Naive thymus-derived CD4-positive, alpha-beta T cell (primary cell): Measurements from ENCODE around the gene ATP23. TPM values are rescaled to one million over a fixed set of nuclear protein-coding genes. Genes with fewer than 3 reads are reported as not detected.

Experiments
- ATAC-seq: fragments of 150-1000 bp; cut with Tn5 transposase; 2 replicates; pipeline ENCODE4 v1.10.0; 2021; ENCODE audit warnings: mild to moderate bottlenecking, moderate library complexity
- CTCF ChIA-PET: fragments of 350-600 bp; sonication (Branson Sonifier 250); formaldehyde crosslinking; loops from one replicate; lab custom pipeline; 2021; ENCODE audit warnings: antibody characterized with exemption; lab: Charles Lee
- POLR2A ChIA-PET: fragments of 350-600 bp; sonication (Branson Sonifier 250); formaldehyde crosslinking; loops from one replicate; lab custom pipeline; 2021; ENCODE audit warnings: antibody characterized with exemption, inconsistent platforms; lab: Charles Lee
- DNase-seq, 9 donors: peaks; one replicate each; pipeline versions ENCODE4 v3.0.0 to v3.0.0-alpha.2; 2020 to 2022; ENCODE audit warnings: mixed read lengths in 1 of 9
- H3K27ac ChIP-seq: one replicate; pipeline ENCODE4 v1.7.0; 2013; ENCODE audit warnings: mild to moderate bottlenecking, low read depth, low read length, moderate library complexity
- H3K27me3 ChIP-seq, 2 donors: one replicate each; pipeline ENCODE4 v1.7.0; 2013; ENCODE audit warnings: low read length in 2 of 2, mild to moderate bottlenecking in 2 of 2, moderate library complexity in 2 of 2; ENCODE audit not compliant: control insufficient read depth in 2 of 2, insufficient read depth in 2 of 2
- H3K36me3 ChIP-seq, 3 experiments: 1 replicate in 2 of 3; 2 replicates in 1 of 3; pipeline ENCODE4 v1.7.0; 2013; ENCODE audit warnings: low read length in 3 of 3, mild to moderate bottlenecking in 3 of 3, moderate library complexity in 1 of 3; ENCODE audit not compliant: insufficient read depth in 3 of 3, control insufficient read depth in 2 of 3
- H3K4me1 ChIP-seq, 2 donors: one replicate each; pipeline ENCODE4 v1.7.0; 2013; ENCODE audit warnings: low read length in 2 of 2, mild to moderate bottlenecking in 2 of 2, moderate library complexity in 1 of 2; ENCODE audit not compliant: control insufficient read depth in 2 of 2, insufficient read depth in 2 of 2
- H3K4me3 ChIP-seq: 2 replicates; pipeline ENCODE4 v1.7.0; 2013; ENCODE audit warnings: mild to moderate bottlenecking, low read length
- H3K9me3 ChIP-seq, 3 experiments: 1 replicate in 2 of 3; 2 replicates in 1 of 3; pipeline ENCODE4 v1.7.0; 2013; ENCODE audit warnings: low read length in 3 of 3; ENCODE audit not compliant: control insufficient read depth in 2 of 3
- H3K27ac Mint-ChIP-seq, 9 donors: one replicate each; pipeline ENCODE4 v1.8.0; 2020 to 2022; ENCODE audit warnings: mixed read lengths in 9 of 9, mild to moderate bottlenecking in 8 of 9, moderate library complexity in 5 of 9, inconsistent platforms in 2 of 9
- H3K27me3 Mint-ChIP-seq, 5 donors: one replicate each; pipeline ENCODE4 v1.8.0; 2021 to 2022; ENCODE audit warnings: mixed read lengths in 5 of 5, mild to moderate bottlenecking in 1 of 5
- H3K36me3 Mint-ChIP-seq, 5 donors: one replicate each; pipeline ENCODE4 v1.8.0; 2020 to 2022; ENCODE audit warnings: mixed read lengths in 5 of 5, mild to moderate bottlenecking in 3 of 5, inconsistent platforms in 1 of 5
- H3K4me1 Mint-ChIP-seq, 7 donors: one replicate each; pipeline ENCODE4 v1.8.0; 2020 to 2022; ENCODE audit warnings: mixed read lengths in 7 of 7, mild to moderate bottlenecking in 3 of 7, inconsistent platforms in 1 of 7
- H3K4me3 Mint-ChIP-seq, 10 donors: one replicate each; pipeline ENCODE4 v1.8.0; 2020 to 2022; ENCODE audit warnings: mild to moderate bottlenecking in 10 of 10, mixed read lengths in 10 of 10, moderate library complexity in 6 of 10, inconsistent platforms in 2 of 10
- H3K9me3 Mint-ChIP-seq, 11 donors: one replicate each; pipeline ENCODE4 v1.8.0; 2020 to 2022; ENCODE audit warnings: mixed read lengths in 11 of 11, mild to moderate bottlenecking in 4 of 11, inconsistent platforms in 1 of 11, moderate library complexity in 1 of 11
- intact Hi-C, 2 donors: fragments of 100-400 bp; cut with micrococcal nuclease; formaldehyde crosslinking; loops; one replicate each; pipeline ENCODE4 v1.15.1; 2023
- polyA plus RNA-seq, 2 donors: library from polyadenylated mRNA; unstranded; fragments of 300-500 nt; fragmentation: Illumina TruSeq; gene quantifications; one replicate each; pipeline ENCODE4 v1.2.3, GENCODE V29; 2021
- total RNA-seq, 6 experiments: library from RNA in 5 of 6; stranded (reverse) in 5 of 6; gene quantifications; 1 replicate in 5 of 6; 2 replicates in 1 of 6; pipeline ENCODE4 v1.2.3 and lab custom pipeline; 2021 to 2026

The ATP23 gene
- total and polyA plus RNA-seq, 7 experiments from 2014 or later, result 7.2 to 31.1 (median 8.4) TPM

GRCh38 chr12:57983858-57984505, 42.6 kb downstream of the ATP23 start:
- Histone ChIP-seq H3K4me3 (no peak overlapping the region), H3K27me3 (no peaks in the 10 kb centered on the region), H3K4me1 (no peaks in the 10 kb centered on the region), H3K36me3 (no peaks in the 10 kb centered on the region), H3K27ac (no peak overlapping the region), H3K9me3 (no peaks in the 10 kb centered on the region)
- no peaks in the 10 kb centered on the region for H3K36me3 Mint-ChIP-seq
- H3K9me3 Mint-ChIP-seq, result peaks cover 0 to 11% (median 3%) of the 10 kb centered on the region in 11 donors
- H3K4me1 Mint-ChIP-seq, result no peaks in the 10 kb centered on the region
- CTCF ChIA-PET, result no interaction called here
- no peak overlapping the region for H3K27ac Mint-ChIP-seq
- intact Hi-C loops, result loop anchor here (5.0 to 10.0 kb wide), 3 partner anchors 458 to 1181 kb away; no protein-coding TSS in a partner anchor
- POLR2A ChIA-PET, result interaction anchor here (0.7 kb wide), 1 partner anchor 40 kb away, joined by 3 read pairs; no protein-coding TSS in a partner anchor
- no peak for DNase-seq
- peaks cover 3 to 24% (median 11%) of the 10 kb centered on the region in 5 donors for H3K27me3 Mint-ChIP-seq
- H3K4me3 Mint-ChIP-seq, result no peak overlapping the region
- no peak for ATAC-seq

- Histone ChIP-seq H3K27me3 (no peaks in the 10 kb centered on the region), H3K4me1 (no peaks in the 10 kb centered on the region), H3K36me3 (no peaks in the 10 kb centered on the region), H3K4me3 (no peak overlapping the region), H3K27ac (no peak overlapping the region), H3K9me3 (no peaks in the 10 kb centered on the region)
- intact Hi-C loops, result loop anchor here (5.0 to 10.0 kb wide), 3 partner anchors 458 to 1180 kb away; no protein-coding TSS in a partner anchor
- ChIA-PET POLR2A (no interaction called here), CTCF (no interaction called here)
- Mint-ChIP-seq H3K9me3 (peaks cover 0 to 5% (median 2%) of the 10 kb centered on the region in 11 donors), H3K27ac (no peak overlapping the region), H3K27me3 (peaks cover 6 to 24% (median 11%) of the 10 kb centered on the region in 5 donors), H3K4me1 (no peaks in the 10 kb centered on the region), H3K36me3 (no peaks in the 10 kb centered on the region), H3K4me3 (no peak overlapping the region)
- ATAC-seq (no peak), DNase-seq (no peak)
These were observed 43.3 kb downstream of the ATP23 start for GRCh38 chr12:57984629-57985151.

- POLR2A ChIA-PET, result no interaction called here
- intact Hi-C loops, result loop anchor here in 1 of 2 donors (10.0 kb wide), 1 partner anchor 1179 kb away; no protein-coding TSS in a partner anchor
- DNase-seq (no peak), ATAC-seq (no peak)
- Histone ChIP-seq H3K27me3 (no peaks in the 10 kb centered on the region), H3K27ac (no peak overlapping the region), H3K4me1 (no peaks in the 10 kb centered on the region), H3K36me3 (no peaks in the 10 kb centered on the region), H3K4me3 (no peak overlapping the region), H3K9me3 (no peaks in the 10 kb centered on the region)
- Mint-ChIP-seq H3K27me3 (peaks cover 5 to 17% (median 8%) of the 10 kb centered on the region in 5 donors), H3K4me1 (no peaks in the 10 kb centered on the region), H3K4me3 (no peak overlapping the region), H3K27ac (no peak overlapping the region), H3K36me3 (no peaks in the 10 kb centered on the region), H3K9me3 (no peaks in the 10 kb centered on the region)
- CTCF ChIA-PET, result no interaction called here
These were observed 44.3 kb downstream of the ATP23 start for GRCh38 chr12:57985685-57986084.

- intact Hi-C loops, result loop anchor here in 1 of 2 donors (10.0 kb wide), 1 partner anchor 1175 kb away; no protein-coding TSS in a partner anchor
- Mint-ChIP-seq H3K27me3 (peaks cover 0 to 13% (median 8%) of the 10 kb centered on the region in 5 donors), H3K4me1 (no peaks in the 10 kb centered on the region), H3K27ac (no peak overlapping the region), H3K36me3 (no peaks in the 10 kb centered on the region), H3K9me3 (peaks cover 0 to 9% (median 1%) of the 10 kb centered on the region in 11 donors), H3K4me3 (no peak overlapping the region)
- Histone ChIP-seq H3K4me1 (no peaks in the 10 kb centered on the region), H3K9me3 (no peaks in the 10 kb centered on the region), H3K4me3 (no peak overlapping the region), H3K27ac (no peak overlapping the region), H3K27me3 (no peaks in the 10 kb centered on the region), H3K36me3 (no peaks in the 10 kb centered on the region)
- POLR2A ChIA-PET, result no interaction called here
- no peak for ATAC-seq
- CTCF ChIA-PET, result interaction anchor here (0.6 kb wide), 1 partner anchor 347 kb away, joined by 4 read pairs; no protein-coding TSS in a partner anchor
- no peak for DNase-seq
These were observed 48.5 kb downstream of the ATP23 start for GRCh38 chr12:57989838-57990237.

DNA sequence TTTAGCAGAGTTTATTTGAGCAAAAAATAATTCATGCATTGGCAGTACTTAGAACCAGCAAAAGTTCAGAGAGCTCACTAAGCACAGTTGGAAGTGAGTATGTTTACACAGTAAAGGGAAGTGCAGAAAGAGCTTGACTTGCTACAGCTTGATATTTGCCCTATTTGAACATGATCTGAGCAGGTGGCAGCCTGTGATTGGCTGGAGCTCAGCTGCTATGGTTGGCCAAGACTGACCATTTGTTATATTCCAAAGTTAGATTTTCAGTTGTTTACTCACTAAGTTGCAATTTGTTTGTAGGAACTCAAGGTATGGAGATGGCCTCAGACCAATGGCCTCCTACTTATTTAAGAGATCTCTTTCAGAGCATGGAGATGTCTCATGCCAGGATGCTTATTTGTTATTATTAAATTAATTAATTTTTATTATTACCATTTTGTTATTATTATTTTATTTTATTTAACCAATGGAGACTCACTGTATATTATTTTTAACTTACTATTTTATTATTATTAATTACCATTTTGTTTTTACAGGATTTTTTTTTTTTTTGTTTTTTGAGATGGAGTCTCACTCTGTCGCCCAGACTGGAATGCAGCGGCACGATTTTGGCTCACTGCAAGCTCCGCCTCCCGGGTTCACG, 49.0 kb downstream of the ATP23 start:
- DNase-seq (no peak), ATAC-seq (no peak)
- H3K36me3 ChIP-seq, result no peaks in the 10 kb centered on the region
- H3K9me3 Mint-ChIP-seq, result peaks cover 0 to 9% (median 1%) of the 10 kb centered on the region in 11 donors
- intact Hi-C loops, result no loop called here
- no peaks in the 10 kb centered on the region for H3K4me1 ChIP-seq
- no peaks in the 10 kb centered on the region for H3K36me3 Mint-ChIP-seq
- H3K4me3 ChIP-seq, result no peak overlapping the region
- peaks cover 0 to 12% (median 8%) of the 10 kb centered on the region in 5 donors for H3K27me3 Mint-ChIP-seq
- H3K4me3 Mint-ChIP-seq, result no peak overlapping the region
- POLR2A ChIA-PET, result no interaction called here
- no peak overlapping the region for H3K27ac Mint-ChIP-seq
- no peaks in the 10 kb centered on the region for H3K9me3 ChIP-seq
- no peaks in the 10 kb centered on the region for H3K27me3 ChIP-seq
- H3K27ac ChIP-seq, result no peak overlapping the region
- H3K4me1 Mint-ChIP-seq, result no peaks in the 10 kb centered on the region
- CTCF ChIA-PET, result interaction anchor here (0.6 to 0.7 kb wide), 2 partner anchors 233 to 348 kb away, joined by 3 to 4 read pairs; no protein-coding TSS in a partner anchor

GRCh38 chr12:57992001-57992400, 50.6 kb downstream of the ATP23 start:
- Histone ChIP-seq H3K36me3 (no peaks in the 10 kb centered on the region), H3K9me3 (peaks cover 0 to 2% (median 0%) of the 10 kb centered on the region in 3 experiments), H3K4me1 (no peaks in the 10 kb centered on the region), H3K27me3 (no peaks in the 10 kb centered on the region), H3K4me3 (no peak overlapping the region), H3K27ac (no peak overlapping the region)
- ChIA-PET POLR2A (no interaction called here), CTCF (interaction anchor here (0.5 kb wide), 1 partner anchor 15 kb away, joined by 3 read pairs; no protein-coding TSS in a partner anchor)
- Mint-ChIP-seq H3K27me3 (peaks cover 6 to 14% (median 8%) of the 10 kb centered on the region in 5 donors), H3K36me3 (peaks cover 0 to 7% (median 4%) of the 10 kb centered on the region in 5 donors), H3K27ac (no peak overlapping the region), H3K4me1 (no peaks in the 10 kb centered on the region), H3K4me3 (no peak overlapping the region), H3K9me3 (peaks cover 2 to 24% (median 12%) of the 10 kb centered on the region in 11 donors)
- DNase-seq (no peak), ATAC-seq (no peak)
- intact Hi-C loops, result no loop called here
